CD4-positive, alpha-beta memory T cell (primary cell): ENCODE results near the gene POLA2. TPM values are rescaled to one million over a fixed set of nuclear protein-coding genes. Genes with fewer than 3 reads are reported as not detected.
A peak's percentile ranks its signal among the peaks of the same experiment; 100 is the strongest.

Experiments
- CTCF ChIA-PET: fragments of 350-600 bp; sonication (Branson Sonifier 250); formaldehyde crosslinking; loops from one replicate; lab custom pipeline; 2021; ENCODE audit warnings: inconsistent platforms; ENCODE audit not compliant: partially characterized antibody; lab: Charles Lee
- POLR2A ChIA-PET: fragments of 350-600 bp; sonication (Branson Sonifier 250); formaldehyde crosslinking; loops from one replicate; lab custom pipeline; 2021; ENCODE audit not compliant: partially characterized antibody; lab: Charles Lee
- DNase-seq, 5 donors: peaks; one replicate each; pipeline versions ENCODE4 v3.0.0 to v3.0.0-alpha.2; 2020 to 2022; ENCODE audit warnings: mixed read lengths in 1 of 5
- H3K27ac ChIP-seq: one replicate; pipeline ENCODE4 v1.7.0; 2013; ENCODE audit warnings: low read depth, low read length
- H3K27me3 ChIP-seq: 2 replicates; pipeline ENCODE4 v1.7.0; 2013; ENCODE audit warnings: mild to moderate bottlenecking, low read length, moderate library complexity; ENCODE audit not compliant: insufficient read depth
- H3K36me3 ChIP-seq: 2 replicates; pipeline ENCODE4 v1.7.0; 2013; ENCODE audit warnings: mild to moderate bottlenecking, low read length, moderate library complexity; ENCODE audit not compliant: insufficient read depth
- H3K4me1 ChIP-seq: 2 replicates; pipeline ENCODE4 v1.7.0; 2013; ENCODE audit warnings: mild to moderate bottlenecking, low read length, moderate library complexity; ENCODE audit not compliant: insufficient read depth
- H3K4me3 ChIP-seq, 2 donors: one replicate each; pipeline ENCODE4 v1.7.0; 2013; ENCODE audit warnings: low read length in 2 of 2, mild to moderate bottlenecking in 1 of 2
- H3K9me3 ChIP-seq, 2 donors: one replicate each; pipeline ENCODE4 v1.7.0; 2013; ENCODE audit warnings: low read length in 2 of 2, control low read depth in 1 of 2; ENCODE audit not compliant: control insufficient read depth in 1 of 2
- H3K27ac Mint-ChIP-seq, 7 donors: one replicate each; pipeline ENCODE4 v1.8.0; 2020 to 2021; ENCODE audit warnings: mixed read lengths in 7 of 7, mild to moderate bottlenecking in 6 of 7, inconsistent platforms in 3 of 7, moderate library complexity in 3 of 7
- H3K27me3 Mint-ChIP-seq, 2 donors: one replicate each; pipeline ENCODE4 v1.8.0; 2020 to 2021; ENCODE audit warnings: mixed read lengths in 2 of 2
- H3K36me3 Mint-ChIP-seq, 2 donors: one replicate each; pipeline ENCODE4 v1.8.0; 2020 to 2021; ENCODE audit warnings: mixed read lengths in 2 of 2, inconsistent platforms in 1 of 2, mild to moderate bottlenecking in 1 of 2
- H3K4me1 Mint-ChIP-seq, 4 donors: one replicate each; pipeline ENCODE4 v1.8.0; 2020 to 2021; ENCODE audit warnings: mixed read lengths in 4 of 4, mild to moderate bottlenecking in 1 of 4
- H3K4me3 Mint-ChIP-seq, 8 donors: one replicate each; pipeline ENCODE4 v1.8.0; 2020 to 2021; ENCODE audit warnings: mixed read lengths in 8 of 8, mild to moderate bottlenecking in 7 of 8, moderate library complexity in 6 of 8, inconsistent platforms in 3 of 8
- H3K9me3 Mint-ChIP-seq, 8 donors: one replicate each; pipeline ENCODE4 v1.8.0; 2020 to 2021; ENCODE audit warnings: mixed read lengths in 8 of 8, mild to moderate bottlenecking in 5 of 8, inconsistent platforms in 3 of 8, moderate library complexity in 1 of 8
- intact Hi-C: fragments of 100-400 bp; cut with micrococcal nuclease; formaldehyde crosslinking; loops from one replicate; pipeline ENCODE4 v1.15.1; 2023
- polyA plus RNA-seq, 2 donors: library from polyadenylated mRNA; unstranded; fragments of 300-500 nt; fragmentation: Illumina TruSeq; gene quantifications; one replicate each; pipeline ENCODE4 v1.2.3, GENCODE V29; 2021
- total RNA-seq, 2 experiments: library from RNA; stranded (reverse); gene quantifications; one replicate each; pipeline ENCODE4 v1.2.3, GENCODE V29; 2021

The POLA2 gene
- total and polyA plus RNA-seq, 4 experiments from 2014 or later = 7.8 to 27.3 (median 20.1) TPM

DNA sequence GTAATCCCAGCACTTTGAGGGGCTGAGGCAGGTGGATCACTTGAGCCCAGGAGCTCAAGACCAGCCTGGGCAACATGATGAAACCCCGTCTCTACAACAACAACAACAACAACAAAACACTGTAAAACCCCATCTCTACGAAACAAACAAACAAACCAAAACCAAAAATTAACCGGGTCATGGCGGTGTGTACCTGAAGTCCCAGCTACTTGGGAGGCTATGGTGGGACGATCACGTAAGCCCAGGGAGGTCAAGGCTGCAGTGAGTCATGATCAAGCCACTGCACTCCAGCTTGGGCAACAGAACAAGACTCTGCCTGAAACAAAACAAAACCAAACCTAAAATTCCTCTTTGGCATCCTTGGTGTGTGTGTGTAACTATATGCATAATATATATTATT is 7.0 kb upstream of the POLA2 start:
- H3K36me3 Mint-ChIP-seq = no peaks in the 10 kb centered on the region
- Histone ChIP-seq H3K4me3 (no peak overlapping the region), H3K4me1 (peaks cover 2% of the 10 kb centered on the region), H3K36me3 (no peaks in the 10 kb centered on the region), H3K27ac (no peak overlapping the region), H3K9me3 (no peaks in the 10 kb centered on the region), H3K27me3 (no peaks in the 10 kb centered on the region)
- no peaks in the 10 kb centered on the region for H3K9me3 Mint-ChIP-seq
- H3K27ac Mint-ChIP-seq = no peak overlapping the region
- DNase-seq = no peak
- CTCF ChIA-PET = no interaction called here
- intact Hi-C loops = no loop called here
- H3K27me3 Mint-ChIP-seq = no peaks in the 10 kb centered on the region
- H3K4me1 Mint-ChIP-seq = peaks cover 0 to 10% (median 3%) of the 10 kb centered on the region in 4 donors
- H3K4me3 Mint-ChIP-seq = peak overlapping the region in 1 of 8 donors; percentile 46
- POLR2A ChIA-PET = no interaction called here

DNA sequence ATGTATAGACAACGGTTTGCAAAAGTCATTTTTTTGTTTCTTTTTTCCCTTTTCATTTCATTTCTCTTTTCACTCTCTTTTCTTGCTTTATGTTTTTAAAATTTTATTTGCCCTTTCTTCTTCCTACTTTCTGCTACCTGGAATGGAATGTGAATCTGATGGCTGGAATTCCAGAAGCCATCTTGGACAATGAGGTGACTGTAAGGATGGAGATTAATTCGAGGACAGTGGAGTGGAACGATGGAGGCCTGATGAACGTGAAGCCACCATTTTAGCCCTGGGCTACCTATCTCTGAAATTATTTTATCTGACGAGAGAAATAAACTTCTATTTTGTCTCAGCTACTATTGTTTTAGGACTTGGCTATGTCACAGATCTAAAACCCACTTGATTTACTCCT is 2.8 kb upstream of the POLA2 start:
- DNase-seq = no peak
- Histone ChIP-seq H3K9me3 (no peaks in the 10 kb centered on the region), H3K27me3 (no peaks in the 10 kb centered on the region), H3K4me3 (no peak overlapping the region), H3K27ac (no peak overlapping the region), H3K36me3 (no peaks in the 10 kb centered on the region), H3K4me1 (peaks cover 23% of the 10 kb centered on the region)
- Mint-ChIP-seq H3K9me3 (peaks cover 0 to 3% (median 0%) of the 10 kb centered on the region in 8 donors), H3K27me3 (no peaks in the 10 kb centered on the region), H3K4me1 (peaks cover 18 to 46% (median 22%) of the 10 kb centered on the region in 4 donors), H3K4me3 (peak overlapping the region in 3 of 8 donors; percentile 18 to 44 (median 20)), H3K27ac (peak overlapping the region in 4 of 7 donors; percentile 36 to 97 (median 54)), H3K36me3 (peaks cover 0 to 14% of the 10 kb centered on the region in 2 donors)
- intact Hi-C loops = no loop called here
- CTCF ChIA-PET = interaction anchor here (0.8 kb wide), 1 partner anchor 11 kb away, joined by 3 read pairs; no protein-coding TSS in a partner anchor
- POLR2A ChIA-PET = no interaction called here

DNA sequence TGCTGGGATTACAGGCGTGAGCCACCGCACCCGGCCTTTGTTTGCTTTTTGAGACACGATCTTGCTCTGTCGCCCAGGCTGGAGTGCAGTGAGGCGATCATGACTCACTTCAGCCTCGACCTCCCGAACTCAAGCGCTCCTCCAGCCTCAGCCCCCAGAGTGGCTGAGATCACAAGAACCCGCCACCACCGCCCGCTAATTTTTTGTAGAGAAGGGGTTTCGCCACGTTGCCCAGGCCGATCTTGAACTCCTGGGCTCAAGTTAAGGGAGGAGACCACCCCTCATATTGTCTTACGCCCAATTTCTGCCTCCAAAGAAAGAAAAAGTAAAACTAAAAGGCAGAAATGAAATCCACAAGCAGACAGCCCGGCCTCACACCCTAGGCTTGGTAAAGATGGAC is 1.5 kb upstream of the POLA2 start:
- Mint-ChIP-seq H3K4me3 (peak overlapping the region; percentile 20 to 93 (median 72)), H3K9me3 (peaks cover 0 to 3% (median 0%) of the 10 kb centered on the region in 8 donors), H3K4me1 (peaks cover 24 to 58% (median 30%) of the 10 kb centered on the region in 4 donors), H3K27ac (peak overlapping the region in 5 of 7 donors; percentile 2 to 97 (median 96)), H3K27me3 (no peaks in the 10 kb centered on the region), H3K36me3 (peaks cover 0 to 17% of the 10 kb centered on the region in 2 donors)
- Histone ChIP-seq H3K4me3 (no peak overlapping the region), H3K36me3 (no peaks in the 10 kb centered on the region), H3K27ac (no peak overlapping the region), H3K9me3 (no peaks in the 10 kb centered on the region), H3K4me1 (peaks cover 23% of the 10 kb centered on the region), H3K27me3 (no peaks in the 10 kb centered on the region)
- intact Hi-C loops = loop anchor here (5.0 kb wide), 1 partner anchor 78 kb away; the partner anchor contains the start of gene CAPN1
- DNase-seq = no peak
- CTCF ChIA-PET = no interaction called here
- POLR2A ChIA-PET = no interaction called here

DNA sequence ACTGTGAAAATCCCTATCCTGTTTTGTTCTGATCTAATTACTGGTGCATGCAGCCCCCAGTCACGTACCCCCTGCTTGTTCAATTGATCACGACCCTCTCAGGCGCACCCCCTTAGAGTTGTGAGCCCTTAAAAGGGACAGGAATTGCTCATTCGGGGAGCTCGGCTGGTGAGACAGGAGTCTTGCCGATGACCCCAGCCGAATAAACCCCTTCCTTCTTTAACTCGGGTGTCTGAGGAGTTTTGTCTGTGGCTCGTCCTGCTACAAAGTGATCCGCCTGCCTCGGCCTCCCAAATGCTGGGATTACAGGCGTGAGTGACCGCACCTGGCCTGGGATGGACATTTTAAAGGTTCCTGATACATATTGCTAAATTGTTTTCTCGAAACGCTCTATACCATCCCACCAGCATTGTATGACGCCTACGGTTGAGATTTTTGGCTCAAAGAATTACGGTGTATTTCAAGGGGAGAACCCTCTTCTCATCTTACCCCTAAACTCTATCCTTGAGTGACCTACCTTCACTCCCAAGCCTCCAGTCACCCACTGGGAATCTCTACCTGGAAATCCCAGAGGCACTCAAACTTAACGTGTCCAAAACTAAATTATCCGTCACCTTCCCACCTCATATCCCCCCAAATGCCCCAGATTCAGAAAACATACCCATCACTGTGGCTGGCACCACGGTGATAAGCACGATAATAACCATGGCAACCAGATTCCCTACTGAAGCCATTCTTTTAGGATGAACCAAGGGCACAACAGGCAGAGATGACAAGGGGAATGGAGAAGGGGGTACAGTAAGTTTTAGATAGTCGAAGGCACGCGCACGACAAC is 789 bp upstream of the POLA2 start:
- H3K27me3 ChIP-seq = no peaks in the 10 kb centered on the region
- H3K4me3 ChIP-seq = peak overlapping the region; percentile 67 to 99
- no peak for DNase-seq
- peaks cover 27 to 64% (median 35%) of the 10 kb centered on the region in 4 donors for H3K4me1 Mint-ChIP-seq
- peak overlapping the region; percentile 94 to 97 (median 96) for H3K27ac Mint-ChIP-seq
- H3K27me3 Mint-ChIP-seq = no peaks in the 10 kb centered on the region
- H3K9me3 ChIP-seq = no peaks in the 10 kb centered on the region
- peak overlapping the region; percentile 92 for H3K27ac ChIP-seq
- CTCF ChIA-PET = interaction anchor here (1.1 to 2.2 kb wide), 5 partner anchors 15 to 572 kb away, joined by 3 to 18 read pairs (median 10); partner anchors contain the start of gene CDC42EP2
- H3K4me1 ChIP-seq = peaks cover 23% of the 10 kb centered on the region
- POLR2A ChIA-PET = interaction anchor here (0.8 to 1.9 kb wide), 14 partner anchors 13 to 791 kb away, joined by 3 to 19 read pairs (median 4); partner anchors contain the start of genes DPF2, MALAT1, SF3B2 and SYVN1
- peaks cover 0 to 3% (median 0%) of the 10 kb centered on the region in 8 donors for H3K9me3 Mint-ChIP-seq
- H3K36me3 Mint-ChIP-seq = peaks cover 4 to 17% of the 10 kb centered on the region in 2 donors
- peak overlapping the region; percentile 92 to 97 (median 93) for H3K4me3 Mint-ChIP-seq
- no peaks in the 10 kb centered on the region for H3K36me3 ChIP-seq
- intact Hi-C loops = loop anchor here (1.0 to 5.0 kb wide), 2 partner anchors 72 to 79 kb away; partner anchors contain the start of genes CAPN1 and DPF2

DNA sequence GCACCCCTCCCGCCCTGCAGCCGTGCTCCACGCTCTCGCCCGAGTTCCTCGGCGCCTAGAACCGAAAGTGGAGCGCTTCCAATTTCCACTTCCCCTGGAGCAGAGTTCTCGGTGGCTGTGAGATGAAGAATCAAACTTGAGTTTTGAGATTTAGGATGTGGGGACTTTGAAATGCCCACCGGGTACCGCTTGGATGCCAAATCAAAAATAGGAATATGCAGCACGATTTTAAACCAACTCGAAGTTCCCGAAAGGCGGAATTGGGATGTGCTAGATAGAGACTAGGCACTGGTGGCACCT is 569 bp downstream of the POLA2 start:
- Histone ChIP-seq H3K4me3 (peak overlapping the region; percentile 67 to 99), H3K27ac (peak overlapping the region; percentile 92), H3K9me3 (no peaks in the 10 kb centered on the region), H3K36me3 (no peaks in the 10 kb centered on the region), H3K27me3 (no peaks in the 10 kb centered on the region), H3K4me1 (peaks cover 23% of the 10 kb centered on the region)
- no peak for DNase-seq
- peaks cover 28 to 67% (median 36%) of the 10 kb centered on the region in 4 donors for H3K4me1 Mint-ChIP-seq
- peak overlapping the region; percentile 87 to 97 (median 96) for H3K27ac Mint-ChIP-seq
- ChIA-PET POLR2A (interaction anchor here (0.8 to 1.9 kb wide), 16 partner anchors 11 to 790 kb away, joined by 3 to 19 read pairs (median 4); partner anchors contain the start of genes C11orf68, CDC42EP2, DPF2 and MALAT1), CTCF (interaction anchor here (1.1 to 2.2 kb wide), 5 partner anchors 13 to 574 kb away, joined by 3 to 18 read pairs (median 10); partner anchors contain the start of gene CDC42EP2)
- peaks cover 11 to 25% of the 10 kb centered on the region in 2 donors for H3K36me3 Mint-ChIP-seq
- intact Hi-C loops = loop anchor here (5.0 kb wide), 1 partner anchor 80 kb away; the partner anchor contains the start of gene CAPN1
- H3K4me3 Mint-ChIP-seq = peak overlapping the region; percentile 92 to 97 (median 93)
- H3K9me3 Mint-ChIP-seq = peaks cover 0 to 3% (median 0%) of the 10 kb centered on the region in 8 donors
- H3K27me3 Mint-ChIP-seq = no peaks in the 10 kb centered on the region

DNA sequence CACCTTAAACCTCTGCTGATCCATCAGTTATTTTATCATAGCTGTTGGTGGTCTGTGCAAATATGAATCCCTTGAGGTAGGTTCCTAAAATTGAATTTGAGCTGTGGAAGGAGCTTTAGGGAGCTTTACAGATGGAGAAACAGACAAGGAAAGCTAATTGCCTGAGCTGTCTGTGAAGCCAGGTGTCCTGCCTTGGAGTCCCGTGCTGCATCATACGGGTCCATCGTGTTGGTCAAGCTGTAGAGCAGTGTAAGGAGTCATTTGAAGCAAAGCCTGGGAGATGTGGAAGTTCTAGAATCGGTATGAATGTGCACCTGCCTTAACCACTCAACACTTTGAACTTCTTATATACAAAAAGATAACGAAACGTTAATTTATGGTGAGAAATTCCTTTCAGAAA is 1.0 kb downstream of the POLA2 start:
- intact Hi-C loops = loop anchor here (5.0 kb wide), 1 partner anchor 80 kb away; the partner anchor contains the start of gene CAPN1
- H3K4me3 Mint-ChIP-seq = peak overlapping the region; percentile 92 to 97 (median 93)

More for the DNA sequence above, 1.0 kb downstream of the POLA2 start:
- POLR2A ChIA-PET = interaction anchor here (1.1 to 1.9 kb wide), 5 partner anchors 51 to 246 kb away, joined by 3 to 19 read pairs (median 5); partner anchors contain the start of genes CDC42EP2, DPF2, MALAT1 and ZNHIT2
- no peak for DNase-seq
- H3K36me3 Mint-ChIP-seq = peaks cover 11 to 25% of the 10 kb centered on the region in 2 donors
- H3K4me1 ChIP-seq = peaks cover 23% of the 10 kb centered on the region
- H3K4me1 Mint-ChIP-seq = peaks cover 28 to 67% (median 36%) of the 10 kb centered on the region in 4 donors
- peaks cover 0 to 3% (median 0%) of the 10 kb centered on the region in 8 donors for H3K9me3 Mint-ChIP-seq
- peak overlapping the region; percentile 92 for H3K27ac ChIP-seq
- H3K4me3 ChIP-seq = peak overlapping the region; percentile 67 to 99
- no peaks in the 10 kb centered on the region for H3K36me3 ChIP-seq
- H3K27ac Mint-ChIP-seq = peak overlapping the region; percentile 87 to 97 (median 96)
- H3K9me3 ChIP-seq = no peaks in the 10 kb centered on the region
- no peaks in the 10 kb centered on the region for H3K27me3 Mint-ChIP-seq
- CTCF ChIA-PET = interaction anchor here (1.5 to 2.2 kb wide), 3 partner anchors 53 to 68 kb away, joined by 10 to 18 read pairs (median 11); partner anchors contain the start of gene CDC42EP2
- no peaks in the 10 kb centered on the region for H3K27me3 ChIP-seq
